ENCODE measurements around the gene MYO1D. TPM values are rescaled to one million over a fixed set of nuclear protein-coding genes. Genes with fewer than 3 reads are reported as not detected.

MYO1D gene
- total and polyA plus RNA-seq, 11 donors, result 3.3 to 15.5 (median 8.9) TPM

GRCh38 chr17:32915245-32915644 lies 38.3 kb upstream of the MYO1D start:
- no peaks in the 10 kb centered on the region for H3K9me3 ChIP-seq
- WGBS, 4 donors, result 32 to 39% (median 36%) methylated on average over 2 of the region's 2 CpGs
- H3K4me1 ChIP-seq, result peaks cover 0 to 8% (median 0%) of the 10 kb centered on the region in 12 donors
- no peak overlapping the region for H3K4me3 ChIP-seq
- DNase-seq, result no peak
- H3K36me3 ChIP-seq, result no peaks in the 10 kb centered on the region
- TF ChIP-seq, protein P1, sequence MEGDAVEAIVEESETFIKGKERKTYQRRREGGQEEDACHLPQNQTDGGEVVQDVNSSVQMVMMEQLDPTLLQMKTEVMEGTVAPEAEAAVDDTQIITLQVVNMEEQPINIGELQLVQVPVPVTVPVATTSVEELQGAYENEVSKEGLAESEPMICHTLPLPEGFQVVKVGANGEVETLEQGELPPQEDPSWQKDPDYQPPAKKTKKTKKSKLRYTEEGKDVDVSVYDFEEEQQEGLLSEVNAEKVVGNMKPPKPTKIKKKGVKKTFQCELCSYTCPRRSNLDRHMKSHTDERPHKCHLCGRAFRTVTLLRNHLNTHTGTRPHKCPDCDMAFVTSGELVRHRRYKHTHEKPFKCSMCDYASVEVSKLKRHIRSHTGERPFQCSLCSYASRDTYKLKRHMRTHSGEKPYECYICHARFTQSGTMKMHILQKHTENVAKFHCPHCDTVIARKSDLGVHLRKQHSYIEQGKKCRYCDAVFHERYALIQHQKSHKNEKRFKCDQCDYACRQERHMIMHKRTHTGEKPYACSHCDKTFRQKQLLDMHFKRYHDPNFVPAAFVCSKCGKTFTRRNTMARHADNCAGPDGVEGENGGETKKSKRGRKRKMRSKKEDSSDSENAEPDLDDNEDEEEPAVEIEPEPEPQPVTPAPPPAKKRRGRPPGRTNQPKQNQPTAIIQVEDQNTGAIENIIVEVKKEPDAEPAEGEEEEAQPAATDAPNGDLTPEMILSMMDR (IDR thresholded peaks at IDR 0.05), result no peak
- TF ChIP-seq POLR2A (IDR thresholded peaks at IDR 0.05), result no peak
- no peak overlapping the region for H3K27ac ChIP-seq
- intact Hi-C loops (cut with DNase I), result no loop called here
- H3K27me3 ChIP-seq, result no peaks in the 10 kb centered on the region
- ATAC-seq, result no peak

- TF ChIP-seq, protein P1 (IDR thresholded peaks at IDR 0.05), result no peak
- no peak for TF ChIP-seq POLR2A (IDR thresholded peaks at IDR 0.05)
- DNase-seq, result no peak
- intact Hi-C loops (cut with DNase I), result loop anchor here in 1 of 10 donors (5.0 kb wide), 1 partner anchor 127 kb away; no protein-coding TSS in a partner anchor
Observed at GRCh38 chr17:32914181-32914580, 37.3 kb upstream of the MYO1D start.

DNA sequence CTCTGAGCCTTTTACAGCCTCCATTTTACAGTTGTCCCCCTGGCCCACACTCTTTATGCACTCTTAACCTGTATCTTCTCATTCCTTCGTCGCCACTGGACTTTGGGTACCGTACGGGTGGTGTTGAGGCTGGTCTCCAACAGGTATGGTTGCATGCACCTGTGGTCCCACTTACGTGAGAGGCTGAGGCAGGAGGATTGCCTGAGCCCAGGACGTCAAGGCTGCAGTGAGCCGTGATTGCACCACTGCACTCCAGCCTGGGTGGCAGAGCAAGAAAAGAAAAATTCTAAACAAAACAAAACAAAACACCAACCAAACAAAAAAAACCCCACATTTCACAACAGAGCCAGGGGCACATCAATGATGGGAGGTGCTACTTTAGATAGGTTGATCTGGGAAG lies 36.7 kb upstream of the MYO1D start:
- no peak for ATAC-seq
- DNase-seq, result no peak
- no peak overlapping the region for H3K27ac ChIP-seq
- H3K9me3 ChIP-seq, result no peaks in the 10 kb centered on the region
- H3K27me3 ChIP-seq, result no peaks in the 10 kb centered on the region
- WGBS, 4 donors, result 83 to 96% (median 92%) methylated on average over 7 of the region's 7 CpGs
- TF ChIP-seq, protein P1 (IDR thresholded peaks at IDR 0.05), result no peak
- TF ChIP-seq POLR2A (IDR thresholded peaks at IDR 0.05), result no peak
- H3K4me1 ChIP-seq, result peaks cover 0 to 8% (median 0%) of the 10 kb centered on the region in 12 donors
- H3K4me3 ChIP-seq, result no peak overlapping the region
- intact Hi-C loops (cut with DNase I), result loop anchor here in 1 of 10 donors (5.0 kb wide), 1 partner anchor 126 kb away; no protein-coding TSS in a partner anchor
- no peaks in the 10 kb centered on the region for H3K36me3 ChIP-seq

More at GRCh38 chr17:32914181-32914580, 37.3 kb upstream of the MYO1D start:
- H3K27me3 ChIP-seq, result no peaks in the 10 kb centered on the region
- no peaks in the 10 kb centered on the region for H3K36me3 ChIP-seq
- 89 to 94% (median 93%) methylated on average over 3 of the region's 3 CpGs for WGBS, 4 donors
- H3K4me3 ChIP-seq, result no peak overlapping the region
- no peak overlapping the region for H3K27ac ChIP-seq
- H3K4me1 ChIP-seq, result peaks cover 0 to 8% (median 0%) of the 10 kb centered on the region in 12 donors
- no peaks in the 10 kb centered on the region for H3K9me3 ChIP-seq
- ATAC-seq, result no peak

DNA sequence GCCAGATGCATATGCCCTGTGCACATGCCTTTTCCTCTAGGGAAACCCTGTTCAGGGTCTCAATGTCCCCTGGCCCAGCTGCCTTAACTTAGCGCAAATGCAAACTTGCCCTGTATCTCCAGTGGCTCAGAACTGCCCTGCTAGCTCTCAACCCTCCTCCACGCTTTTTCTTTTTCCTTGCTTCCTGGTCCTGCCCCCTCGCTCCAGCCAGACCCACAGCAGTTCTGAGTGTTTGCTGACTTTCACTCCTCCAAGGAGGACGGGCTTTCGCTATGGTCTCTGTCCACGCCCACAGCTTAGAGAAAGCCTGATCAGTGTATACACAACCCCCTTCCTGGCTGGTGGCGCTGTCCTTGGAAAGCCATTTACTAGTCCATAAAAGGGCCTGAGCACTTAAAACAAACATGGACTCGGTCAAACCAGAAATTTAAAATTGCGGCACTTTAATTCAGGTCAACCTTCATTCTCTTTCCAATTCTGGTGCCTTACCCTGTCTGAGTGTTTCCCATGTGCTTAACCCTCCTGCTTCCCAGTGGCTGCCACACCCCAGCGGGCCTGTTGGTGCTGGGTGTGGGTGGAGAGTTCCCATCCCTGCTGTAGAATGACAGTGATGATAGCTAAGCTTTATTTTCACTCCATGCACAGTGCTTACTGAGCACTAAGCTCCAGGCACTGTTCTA lies 35.4 kb upstream of the MYO1D start:
- TF ChIP-seq, protein P1 (IDR thresholded peaks at IDR 0.05), result peak in 3 of 12 donors; percentile 4 to 14 (median 6)
- TF ChIP-seq POLR2A (IDR thresholded peaks at IDR 0.05), result no peak
- Histone ChIP-seq H3K36me3 (no peaks in the 10 kb centered on the region), H3K4me1 (peaks cover 0 to 8% (median 0%) of the 10 kb centered on the region in 12 donors), H3K27me3 (no peaks in the 10 kb centered on the region), H3K9me3 (no peaks in the 10 kb centered on the region), H3K4me3 (peak overlapping the region in 4 of 12 donors; percentile 15 to 28 (median 18)), H3K27ac (peak overlapping the region in 1 of 12 donors; percentile 60)
- peak; percentile 63 to 89 (median 84) for ATAC-seq
- 39 to 63% (median 49%) methylated on average over 10 of the region's 10 CpGs for WGBS, 4 donors
- peak; percentile 39 to 69 (median 53) for DNase-seq
- intact Hi-C loops (cut with DNase I), result loop anchor here in 1 of 10 donors (5.0 kb wide), 1 partner anchor 125 kb away; no protein-coding TSS in a partner anchor
